Measurements from ENCODE around the gene AP2M1. TPM values are rescaled to one million over a fixed set of nuclear protein-coding genes. Genes with fewer than 3 reads are reported as not detected.

The AP2M1 gene
- total RNA-seq, 1 donor from 2014 or later, result 315 TPM

DNA sequence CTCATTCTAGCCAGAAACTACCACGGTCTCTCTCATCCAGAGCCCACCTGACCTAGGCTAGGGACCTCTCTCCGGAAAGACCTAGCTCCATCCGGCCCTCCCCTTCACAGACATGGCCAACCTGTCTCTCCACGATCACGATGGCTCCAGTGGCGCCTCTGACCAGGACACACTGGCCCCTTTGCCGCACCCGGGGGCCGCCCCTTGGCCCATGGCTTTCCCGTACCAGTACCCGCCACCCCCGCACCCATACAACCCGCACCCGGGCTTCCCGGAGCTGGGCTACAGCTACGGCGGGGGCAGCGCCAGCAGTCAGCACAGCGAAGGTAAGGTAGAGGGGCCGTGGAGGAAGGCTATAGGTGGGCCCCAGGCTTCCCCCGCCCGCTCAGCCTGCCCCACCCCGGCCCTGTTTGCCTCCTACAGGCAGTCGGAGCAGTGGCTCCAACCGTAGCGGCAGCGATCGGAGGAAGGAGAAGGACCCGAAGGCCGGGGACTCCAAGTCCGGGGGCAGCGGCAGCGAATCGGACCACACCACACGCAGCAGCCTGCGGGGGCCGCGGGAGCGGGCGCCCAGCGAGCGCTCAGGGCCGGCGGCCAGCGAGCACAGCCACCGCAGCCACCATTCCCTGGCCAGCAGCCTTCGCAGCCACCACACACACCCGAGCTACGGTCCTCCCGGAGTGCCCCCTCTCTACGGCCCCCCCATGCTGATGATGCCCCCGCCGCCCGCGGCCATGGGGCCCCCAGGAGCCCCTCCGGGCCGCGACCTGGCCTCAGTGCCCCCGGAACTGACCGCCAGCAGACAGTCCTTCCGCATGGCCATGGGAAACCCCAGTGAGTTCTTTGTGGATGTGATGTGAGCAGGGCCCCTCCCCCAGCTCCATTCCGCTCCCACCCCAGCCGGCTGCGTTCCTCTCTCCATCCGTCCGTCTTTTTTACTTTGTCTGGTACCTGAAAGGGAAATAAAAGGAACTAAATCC is 4.5 kb upstream of the AP2M1 start:
- peaks cover 11% of the 10 kb centered on the region for H3K36me3 Mint-ChIP-seq (ENCODE audit: unreplicated experiment)
- TF ChIP-seq CTCF (IDR thresholded peaks at IDR 0.05; ENCODE audit: partially characterized antibody, unreplicated experiment), result no peak
- H3K27me3 Mint-ChIP-seq (ENCODE audit: unreplicated experiment), result peaks cover 13% of the 10 kb centered on the region
- no peak for DNase-seq
- no peak overlapping the region for H3K27ac Mint-ChIP-seq (ENCODE audit: unreplicated experiment)
- H3K4me3 Mint-ChIP-seq (ENCODE audit: unreplicated experiment), result no peak overlapping the region
- peaks cover 4% of the 10 kb centered on the region for H3K9me3 Mint-ChIP-seq (ENCODE audit: unreplicated experiment)
- H3K4me1 Mint-ChIP-seq (ENCODE audit: low read depth, unreplicated experiment), result peaks cover 2% of the 10 kb centered on the region

DNA sequence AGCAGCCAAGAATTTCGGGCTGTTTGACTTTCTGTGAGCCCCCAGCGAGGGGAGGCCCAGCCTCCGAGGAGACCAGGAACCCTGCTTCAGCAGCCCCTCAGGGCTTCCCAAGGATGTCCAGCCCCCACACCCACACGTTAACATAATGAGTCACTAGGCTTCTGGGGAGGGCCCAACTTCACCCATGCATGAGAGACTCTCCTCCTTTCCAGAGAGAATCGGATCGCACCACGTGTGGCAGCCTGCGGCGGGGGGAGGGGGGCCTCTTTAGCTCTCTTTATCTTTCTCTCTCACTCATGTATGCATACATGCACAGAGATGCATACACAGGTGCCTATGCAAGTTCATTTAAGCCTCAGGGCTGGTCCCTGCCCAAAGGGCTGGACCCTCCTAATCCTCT is 3.1 kb upstream of the AP2M1 start:
- H3K9me3 Mint-ChIP-seq (ENCODE audit: unreplicated experiment), result peaks cover 10% of the 10 kb centered on the region
- TF ChIP-seq CTCF (IDR thresholded peaks at IDR 0.05; ENCODE audit: partially characterized antibody, unreplicated experiment), result no peak
- no peak overlapping the region for H3K4me3 Mint-ChIP-seq (ENCODE audit: unreplicated experiment)
- no peak for DNase-seq
- peaks cover 9% of the 10 kb centered on the region for H3K4me1 Mint-ChIP-seq (ENCODE audit: low read depth, unreplicated experiment)
- no peak overlapping the region for H3K27ac Mint-ChIP-seq (ENCODE audit: unreplicated experiment)
- H3K36me3 Mint-ChIP-seq (ENCODE audit: unreplicated experiment), result peaks cover 11% of the 10 kb centered on the region
- H3K27me3 Mint-ChIP-seq (ENCODE audit: unreplicated experiment), result peaks cover 13% of the 10 kb centered on the region

- H3K9me3 Mint-ChIP-seq (ENCODE audit: unreplicated experiment), result peaks cover 10% of the 10 kb centered on the region
- peak overlapping the region; percentile 27 for H3K4me3 Mint-ChIP-seq (ENCODE audit: unreplicated experiment)
- peaks cover 16% of the 10 kb centered on the region for H3K4me1 Mint-ChIP-seq (ENCODE audit: low read depth, unreplicated experiment)
- TF ChIP-seq CTCF (IDR thresholded peaks at IDR 0.05; ENCODE audit: partially characterized antibody, unreplicated experiment), result no peak
- DNase-seq, result no peak
- H3K36me3 Mint-ChIP-seq (ENCODE audit: unreplicated experiment), result peaks cover 11% of the 10 kb centered on the region
- H3K27me3 Mint-ChIP-seq (ENCODE audit: unreplicated experiment), result peaks cover 13% of the 10 kb centered on the region
- peak overlapping the region; percentile 19 for H3K27ac Mint-ChIP-seq (ENCODE audit: unreplicated experiment)
Measured at GRCh38 chr3:184172681-184173373, 1.8 kb upstream of the AP2M1 start.

DNA sequence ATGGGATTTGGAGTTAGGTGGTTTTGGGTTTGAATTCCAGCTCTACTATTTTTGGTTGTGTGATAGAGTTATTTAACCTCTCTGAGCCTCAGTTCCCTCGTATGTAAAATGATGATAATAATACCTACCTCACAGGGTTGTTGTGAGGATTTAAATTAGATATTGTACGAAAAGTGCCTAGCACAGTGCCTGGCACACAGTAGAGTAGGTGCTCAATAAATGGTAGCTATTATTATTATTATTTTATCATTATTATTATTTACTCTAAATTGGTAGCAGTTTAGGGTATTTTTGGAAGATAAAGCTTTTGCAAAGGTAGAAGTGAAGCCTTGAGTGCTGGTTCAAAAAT is 1.3 kb upstream of the AP2M1 start:
- Mint-ChIP-seq H3K4me3 (ENCODE audit: unreplicated experiment) (peak overlapping the region; percentile 52), H3K9me3 (ENCODE audit: unreplicated experiment) (peaks cover 10% of the 10 kb centered on the region), H3K27ac (ENCODE audit: unreplicated experiment) (peak overlapping the region; percentile 90), H3K27me3 (ENCODE audit: unreplicated experiment) (peaks cover 16% of the 10 kb centered on the region), H3K4me1 (ENCODE audit: low read depth, unreplicated experiment) (peaks cover 19% of the 10 kb centered on the region), H3K36me3 (ENCODE audit: unreplicated experiment) (peaks cover 11% of the 10 kb centered on the region)
- no peak for TF ChIP-seq CTCF (IDR thresholded peaks at IDR 0.05; ENCODE audit: partially characterized antibody, unreplicated experiment)
- DNase-seq, result no peak

GRCh38 chr3:184174284-184174645 is 390 bp upstream of the AP2M1 start:
- no peak for TF ChIP-seq CTCF (IDR thresholded peaks at IDR 0.05; ENCODE audit: partially characterized antibody, unreplicated experiment)
- H3K27me3 Mint-ChIP-seq (ENCODE audit: unreplicated experiment), result peaks cover 16% of the 10 kb centered on the region
- peak overlapping the region; percentile 90 for H3K27ac Mint-ChIP-seq (ENCODE audit: unreplicated experiment)
- DNase-seq, result no peak
- peaks cover 19% of the 10 kb centered on the region for H3K4me1 Mint-ChIP-seq (ENCODE audit: low read depth, unreplicated experiment)
- peaks cover 12% of the 10 kb centered on the region for H3K9me3 Mint-ChIP-seq (ENCODE audit: unreplicated experiment)
- H3K36me3 Mint-ChIP-seq (ENCODE audit: unreplicated experiment), result peaks cover 11% of the 10 kb centered on the region
- H3K4me3 Mint-ChIP-seq (ENCODE audit: unreplicated experiment), result peak overlapping the region; percentile 95

Data from glutamatergic neuron (in vitro differentiated cells).